GM12801 (cell line): ENCODE measurements around the gene OR14I1.

Source experiments
- TF ChIP-seq, protein P1 (sequence below): IDR thresholded peaks from one replicate; pipeline ENCODE4 v1.5.1; 2011; ENCODE audit warnings: control low read depth; ENCODE audit not compliant: insufficient read length; ENCODE audit errors: extremely low read depth

The OR14I1 gene

DNA sequence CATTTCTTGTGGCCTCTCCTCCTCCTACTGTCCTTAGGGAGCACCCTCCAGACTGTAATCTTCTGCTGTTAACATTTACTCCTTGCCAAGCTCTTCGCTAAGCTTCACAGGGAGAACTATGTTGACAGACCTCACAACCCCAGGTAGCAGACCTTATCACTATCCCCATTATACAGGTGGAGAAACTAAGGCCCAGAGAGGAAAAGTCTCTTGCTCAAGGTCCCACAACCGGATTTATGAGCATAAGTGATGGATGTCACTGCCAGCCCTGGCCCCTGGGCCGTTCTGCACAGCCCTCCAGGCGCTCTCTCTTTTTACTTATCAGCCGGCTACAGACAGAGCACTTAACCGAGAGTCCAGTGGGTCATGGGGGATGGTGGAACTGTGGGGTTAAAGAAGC, 34.9 kb upstream of the OR14I1 start:
- TF ChIP-seq, protein P1, sequence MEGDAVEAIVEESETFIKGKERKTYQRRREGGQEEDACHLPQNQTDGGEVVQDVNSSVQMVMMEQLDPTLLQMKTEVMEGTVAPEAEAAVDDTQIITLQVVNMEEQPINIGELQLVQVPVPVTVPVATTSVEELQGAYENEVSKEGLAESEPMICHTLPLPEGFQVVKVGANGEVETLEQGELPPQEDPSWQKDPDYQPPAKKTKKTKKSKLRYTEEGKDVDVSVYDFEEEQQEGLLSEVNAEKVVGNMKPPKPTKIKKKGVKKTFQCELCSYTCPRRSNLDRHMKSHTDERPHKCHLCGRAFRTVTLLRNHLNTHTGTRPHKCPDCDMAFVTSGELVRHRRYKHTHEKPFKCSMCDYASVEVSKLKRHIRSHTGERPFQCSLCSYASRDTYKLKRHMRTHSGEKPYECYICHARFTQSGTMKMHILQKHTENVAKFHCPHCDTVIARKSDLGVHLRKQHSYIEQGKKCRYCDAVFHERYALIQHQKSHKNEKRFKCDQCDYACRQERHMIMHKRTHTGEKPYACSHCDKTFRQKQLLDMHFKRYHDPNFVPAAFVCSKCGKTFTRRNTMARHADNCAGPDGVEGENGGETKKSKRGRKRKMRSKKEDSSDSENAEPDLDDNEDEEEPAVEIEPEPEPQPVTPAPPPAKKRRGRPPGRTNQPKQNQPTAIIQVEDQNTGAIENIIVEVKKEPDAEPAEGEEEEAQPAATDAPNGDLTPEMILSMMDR, result no peak

DNA sequence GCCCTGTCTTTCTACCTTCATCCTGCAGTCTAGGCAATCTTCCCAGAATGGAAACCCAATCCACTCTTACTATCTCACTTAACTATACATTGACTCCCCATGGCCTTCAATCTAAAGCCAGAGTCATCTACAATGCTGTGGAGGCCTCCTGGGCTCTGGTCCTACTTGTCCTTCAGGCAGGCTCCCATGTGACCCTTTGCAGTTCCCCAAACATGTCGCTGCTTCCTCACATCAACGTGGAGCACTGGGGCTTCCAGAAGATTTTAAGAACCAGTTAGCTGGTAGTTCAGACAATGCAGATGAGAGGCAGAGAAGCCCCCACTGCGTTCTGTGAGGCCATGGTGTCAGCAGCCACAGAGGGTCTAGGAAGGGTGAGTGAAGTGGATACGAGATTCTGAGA, 34.4 kb upstream of the OR14I1 start:
- TF ChIP-seq, protein P1, result no peak

DNA sequence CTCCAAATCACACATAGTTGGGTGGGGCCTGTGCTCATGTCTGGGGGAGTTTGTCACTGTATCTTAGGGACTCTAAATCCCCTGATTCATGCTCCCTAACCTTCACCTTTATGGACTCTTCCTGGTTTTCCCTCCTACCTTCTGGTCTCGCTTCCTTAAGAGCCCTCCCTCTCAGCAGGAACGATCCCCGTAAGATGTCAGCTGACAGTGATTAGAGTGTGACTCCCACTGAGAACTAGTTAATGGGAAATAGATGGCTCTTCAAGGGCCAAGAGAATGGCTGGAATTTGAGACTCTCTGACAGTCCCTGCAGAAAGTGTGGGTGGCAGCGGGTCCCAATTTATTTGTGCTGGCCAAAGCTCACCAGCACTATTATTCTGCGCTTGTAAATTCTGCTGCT, 31.0 kb upstream of the OR14I1 start:
- TF ChIP-seq, protein P1, result no peak

DNA sequence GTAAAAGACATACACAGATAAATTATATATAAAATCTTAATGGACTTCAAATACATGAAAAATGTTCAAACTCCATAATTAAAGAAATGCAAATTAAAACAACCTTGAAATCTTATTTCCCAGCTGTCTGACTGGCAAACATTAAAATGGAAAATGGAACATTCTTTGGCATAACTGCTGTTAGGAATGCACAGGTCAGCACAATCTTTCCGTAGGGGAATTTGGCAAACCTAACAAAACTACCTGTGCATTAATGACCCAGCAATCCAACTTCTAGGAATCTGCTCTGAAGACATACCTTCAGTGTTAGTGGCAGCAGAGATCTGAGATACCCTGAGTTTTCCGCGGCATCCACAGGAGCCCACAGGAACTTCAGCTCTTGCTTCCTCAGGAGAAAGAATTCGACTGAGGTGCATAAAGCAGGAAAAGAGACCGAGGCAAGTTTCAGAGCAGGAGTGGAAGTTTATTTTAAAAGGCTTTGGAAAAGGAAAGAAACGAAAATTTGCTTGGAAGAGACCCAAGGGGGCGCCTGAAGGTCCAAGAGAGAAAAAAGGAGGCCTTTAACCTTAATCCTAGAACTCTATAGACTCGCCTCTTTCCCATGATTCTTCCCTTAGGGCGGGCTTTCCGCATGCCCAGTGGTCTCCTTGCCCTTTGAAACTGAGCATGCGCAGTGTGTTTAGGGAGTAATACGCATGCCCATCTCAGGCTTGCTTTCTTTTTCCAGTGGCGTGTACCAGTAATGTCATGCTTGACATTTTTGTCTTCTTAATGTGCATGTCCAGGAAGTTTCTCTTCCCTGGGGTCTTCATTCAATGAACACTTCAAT, 28.2 kb upstream of the OR14I1 start:
- TF ChIP-seq, protein P1, result no peak

DNA sequence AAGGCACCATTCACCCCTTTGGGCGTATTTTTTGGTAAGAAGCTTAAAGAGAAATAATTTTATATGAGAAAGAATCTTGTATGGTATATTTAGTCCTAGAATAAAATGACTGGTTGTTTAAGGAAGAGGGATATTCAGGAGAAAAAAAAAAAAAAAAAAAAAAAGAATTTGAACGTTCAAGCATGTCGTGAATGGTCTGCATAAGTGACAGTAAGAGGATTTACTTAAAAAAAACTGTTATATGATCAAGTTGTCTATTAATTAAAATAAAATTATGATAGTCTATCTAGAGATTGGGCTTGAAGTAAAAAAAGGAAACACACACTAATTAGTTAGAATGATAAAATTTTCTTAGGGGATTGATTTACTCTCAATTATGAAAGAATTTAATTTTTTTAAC, 11.7 kb upstream of the OR14I1 start:
- TF ChIP-seq, protein P1, result no peak

DNA sequence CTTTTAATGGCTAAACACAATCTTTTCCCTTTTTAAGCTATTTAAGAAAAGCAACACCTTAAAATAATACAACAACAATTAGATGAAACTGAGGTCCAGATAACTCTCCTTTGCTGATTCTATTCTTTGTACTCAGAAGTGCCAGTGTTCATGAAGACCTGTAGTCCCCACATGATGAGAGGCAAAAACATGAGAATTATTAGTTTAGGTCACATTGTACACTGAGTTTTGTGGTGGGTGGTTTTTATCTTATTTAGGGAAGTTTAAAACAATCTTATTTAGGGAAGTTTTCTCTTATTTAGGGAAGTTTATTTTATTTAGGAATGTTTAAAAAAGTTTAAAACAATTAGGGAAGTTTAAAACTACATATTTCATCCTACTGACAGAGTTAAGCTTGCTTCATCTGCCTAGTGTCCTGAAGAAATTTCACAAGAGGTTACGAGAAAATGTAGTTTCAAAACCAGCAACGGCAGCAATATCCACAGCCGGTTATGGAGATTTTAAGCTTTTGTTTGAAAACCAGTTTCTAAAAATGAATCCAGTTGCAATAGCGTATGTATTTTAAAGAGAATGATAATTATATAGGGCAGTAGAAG, 7.8 kb upstream of the OR14I1 start:
- TF ChIP-seq, protein P1, result no peak

DNA sequence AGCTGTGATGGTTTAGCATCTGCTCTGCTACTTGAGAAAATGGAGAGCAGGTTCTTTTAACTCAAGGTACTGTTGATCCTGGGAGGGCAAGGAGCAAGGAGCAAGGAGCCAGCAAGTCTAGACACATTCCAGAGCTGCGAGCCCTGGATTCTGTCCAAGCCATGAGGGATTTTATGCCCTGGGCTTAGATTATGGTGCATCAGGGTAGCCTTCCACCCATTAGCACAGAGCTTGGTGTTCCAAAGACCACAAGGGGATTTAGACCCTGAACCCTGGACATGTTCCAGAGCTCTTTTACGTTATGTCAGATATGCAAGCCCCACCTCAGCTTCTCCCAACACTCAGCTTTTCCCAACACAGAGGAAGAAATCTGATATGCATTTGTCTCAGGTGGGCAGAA, 2.0 kb upstream of the OR14I1 start:
- TF ChIP-seq, protein P1, result no peak
